ENCODE measurements around the gene PANX2. TPM values are rescaled to one million over a fixed set of nuclear protein-coding genes. Genes with fewer than 3 reads are reported as not detected.
A peak's percentile ranks its signal among the peaks of the same experiment; 100 is the strongest.
"Not testable (repeated sequence)": the region's sequence is repeated elsewhere in the genome, so short reads cannot be mapped to it uniquely, and the experiment has no call there.

PANX2 gene
- total RNA-seq, 8 experiments from 2014 or later, result 0.97 to 4.7 (median 1.9) TPM

GRCh38 chr22:50168490-50169180 lies 1.9 kb upstream of the PANX2 start:
- H3K27ac ChIP-seq; in situ Hi-C loops (cut with MboI; ENCODE audit: low pct_unique_long_range_greater_than_20kb in 2 of 9, low sequenced_read_pairs in 9 of 9, unreplicated experiment in 9 of 9); H3K4me1 ChIP-seq (replicated peaks in 1 of 2); ATAC-seq (replicated peaks in 6 of 8): not testable (repeated sequence)
- H3K4me3 ChIP-seq, result peak overlapping the region in 1 of 5 donors; percentile 76
- 72 to 100% (median 100%) methylated on average over 1 to 3 of the region's 5 CpGs; no CpG with 5 or more reads in 2 of the 10 experiments for WGBS, 10 experiments

DNA sequence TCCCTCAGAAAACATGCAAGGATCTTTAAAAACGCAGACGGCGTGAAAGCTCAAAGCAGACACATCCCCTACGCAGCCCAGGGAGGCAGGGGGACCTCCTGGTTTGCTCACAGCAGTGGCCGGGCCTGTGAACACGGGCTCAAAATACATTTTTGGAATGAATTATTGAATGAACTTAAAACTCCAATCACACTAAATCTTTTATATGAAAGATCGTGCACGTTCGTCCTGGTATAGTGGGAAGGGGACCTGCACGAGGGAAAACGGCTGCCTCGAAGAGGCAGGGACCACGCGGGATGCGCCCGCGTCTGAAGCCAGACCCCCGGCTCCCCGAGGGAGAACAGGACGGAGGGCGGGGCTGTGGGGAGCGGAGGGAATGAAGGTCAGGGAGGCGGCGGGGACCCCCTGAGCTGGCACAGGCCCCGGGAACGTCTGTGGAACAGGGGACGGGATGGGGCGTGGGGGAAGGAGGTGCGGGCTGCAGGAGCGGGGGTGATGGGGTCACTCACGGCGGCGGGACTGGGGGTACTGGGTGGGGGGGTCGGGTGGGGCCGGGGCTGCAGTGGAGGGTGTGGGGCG lies 1.3 kb upstream of the PANX2 start:
- 0 to 80% (median 16%) methylated on average over 1 to 5 of the region's 36 CpGs; no CpG with 5 or more reads in 4 of the 10 experiments for WGBS, 10 experiments
- H3K4me3 ChIP-seq, result peak overlapping the region; percentile 43 to 81 (median 55)
- in situ Hi-C loops (cut with MboI; ENCODE audit: low pct_unique_long_range_greater_than_20kb in 2 of 9, low sequenced_read_pairs in 9 of 9, unreplicated experiment in 9 of 9), result no loop called here
- no peak overlapping the region for H3K27ac ChIP-seq
- ATAC-seq (replicated peaks in 6 of 8), result peak in 6 of 8 experiments; percentile 5 to 33 (median 22)
- peaks cover 4 to 6% of the 10 kb centered on the region in 2 donors for H3K4me1 ChIP-seq (replicated peaks in 1 of 2)

- Histone ChIP-seq H3K4me1 (replicated peaks in 1 of 2) (peaks cover 4 to 6% of the 10 kb centered on the region in 2 donors), H3K27ac (peak overlapping the region in 1 of 2 donors; percentile 75), H3K4me3 (peak overlapping the region; percentile 43 to 81 (median 55))
- no CpG with 5 or more reads among the region's 70 CpGs for WGBS, 10 experiments
- peak; percentile 40 to 75 (median 68) for ATAC-seq (replicated peaks in 6 of 8)
- in situ Hi-C loops (cut with MboI; ENCODE audit: low pct_unique_long_range_greater_than_20kb in 2 of 9, low sequenced_read_pairs in 9 of 9, unreplicated experiment in 9 of 9), result no loop called here
These were observed 673 bp upstream of the PANX2 start for GRCh38 chr22:50169774-50170341.

- in situ Hi-C loops (cut with MboI; ENCODE audit: low pct_unique_long_range_greater_than_20kb in 2 of 9, low sequenced_read_pairs in 9 of 9, unreplicated experiment in 9 of 9), result no loop called here
- no peak overlapping the region for H3K27ac ChIP-seq
- WGBS, 10 experiments, result 93 to 100% methylated on average over 2 to 8 of the region's 15 CpGs; no CpG with 5 or more reads in 8 of the 10 experiments
- H3K4me1 ChIP-seq (replicated peaks in 1 of 2), result peaks cover 4 to 9% of the 10 kb centered on the region in 2 donors
- peak overlapping the region; percentile 43 to 81 (median 55) for H3K4me3 ChIP-seq
- ATAC-seq (replicated peaks in 6 of 8), result peak in 7 of 8 experiments; percentile 11 to 35 (median 21)
These were observed 911 bp downstream of the PANX2 start for GRCh38 chr22:50171319-50171964.

DNA sequence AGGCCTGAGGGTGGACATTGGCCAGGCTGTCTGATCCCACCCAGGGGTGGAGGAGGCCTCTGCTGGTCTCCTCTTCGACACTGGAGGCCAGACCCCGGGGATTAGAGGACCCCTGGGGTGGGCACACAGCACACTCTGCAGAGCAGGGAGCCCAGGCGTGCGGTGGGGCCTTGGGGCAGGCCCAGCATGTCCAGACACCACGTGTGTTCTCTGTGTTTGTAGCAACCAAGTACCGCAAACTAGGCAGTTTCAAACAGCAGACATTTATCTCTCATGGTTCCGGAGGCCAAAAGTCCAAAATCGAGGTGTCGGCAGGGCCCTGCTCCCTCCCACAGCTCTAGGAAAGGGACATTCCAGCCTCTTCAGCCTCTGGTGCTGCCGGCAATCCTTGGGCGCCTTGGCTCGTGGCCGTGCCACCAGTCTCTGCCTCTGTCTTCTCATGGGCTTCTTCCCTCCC lies 1.5 kb downstream of the PANX2 start:
- in situ Hi-C loops (cut with MboI; ENCODE audit: low pct_unique_long_range_greater_than_20kb in 2 of 9, low sequenced_read_pairs in 9 of 9, unreplicated experiment in 9 of 9), result no loop called here
- Histone ChIP-seq H3K4me1 (replicated peaks in 1 of 2) (peaks cover 4 to 9% of the 10 kb centered on the region in 2 donors), H3K27ac (no peak overlapping the region), H3K4me3 (peak overlapping the region in 1 of 5 donors; percentile 76)
- WGBS, 10 experiments, result 48 to 100% (median 81%) methylated on average over 1 to 5 of the region's 13 CpGs; no CpG with 5 or more reads in 3 of the 10 experiments
- peak in 1 of 8 experiments; percentile 15 for ATAC-seq (replicated peaks in 6 of 8)

- WGBS, 10 experiments, result 35 to 100% (median 74%) methylated on average over 2 to 11 of the region's 26 CpGs; no CpG with 5 or more reads in 2 of the 10 experiments
- in situ Hi-C loops (cut with MboI; ENCODE audit: low pct_unique_long_range_greater_than_20kb in 2 of 9, low sequenced_read_pairs in 9 of 9, unreplicated experiment in 9 of 9), result no loop called here
- Histone ChIP-seq H3K4me1 (replicated peaks in 1 of 2) (peaks cover 4 to 9% of the 10 kb centered on the region in 2 donors), H3K4me3 (no peak overlapping the region), H3K27ac (no peak overlapping the region)
- no peak for ATAC-seq (replicated peaks in 6 of 8)
These were observed 2.9 kb downstream of the PANX2 start for GRCh38 chr22:50173311-50173982.

GRCh38 chr22:50173983-50174355 lies 3.4 kb downstream of the PANX2 start:
- Histone ChIP-seq H3K27ac (no peak overlapping the region), H3K4me3 (no peak overlapping the region)
- no CpG with 5 or more reads among the region's 6 CpGs for WGBS, 10 experiments

GRCh38 chr22:50174382-50175190 lies 4.1 kb downstream of the PANX2 start:
- in situ Hi-C loops (cut with MboI; ENCODE audit: low pct_unique_long_range_greater_than_20kb in 2 of 9, low sequenced_read_pairs in 9 of 9, unreplicated experiment in 9 of 9), result loop anchor here in 2 of 9 experiments (25.0 kb wide), 1 partner anchor 237 kb away; no protein-coding TSS in a partner anchor
- Histone ChIP-seq H3K4me1 (replicated peaks in 1 of 2) (peaks cover 4 to 9% of the 10 kb centered on the region in 2 donors), H3K4me3 (no peak overlapping the region), H3K27ac (no peak overlapping the region)
- 77% methylated on average over 4 of the region's 27 CpGs; no CpG with 5 or more reads in 9 of the 10 experiments for WGBS, 10 experiments
- peak in 1 of 8 experiments; percentile 13 for ATAC-seq (replicated peaks in 6 of 8)

More at GRCh38 chr22:50173983-50174355, 3.4 kb downstream of the PANX2 start:
- ATAC-seq (replicated peaks in 6 of 8), result no peak
- peaks cover 4 to 9% of the 10 kb centered on the region in 2 donors for H3K4me1 ChIP-seq (replicated peaks in 1 of 2)
- in situ Hi-C loops (cut with MboI; ENCODE audit: low pct_unique_long_range_greater_than_20kb in 2 of 9, low sequenced_read_pairs in 9 of 9, unreplicated experiment in 9 of 9), result no loop called here

DNA sequence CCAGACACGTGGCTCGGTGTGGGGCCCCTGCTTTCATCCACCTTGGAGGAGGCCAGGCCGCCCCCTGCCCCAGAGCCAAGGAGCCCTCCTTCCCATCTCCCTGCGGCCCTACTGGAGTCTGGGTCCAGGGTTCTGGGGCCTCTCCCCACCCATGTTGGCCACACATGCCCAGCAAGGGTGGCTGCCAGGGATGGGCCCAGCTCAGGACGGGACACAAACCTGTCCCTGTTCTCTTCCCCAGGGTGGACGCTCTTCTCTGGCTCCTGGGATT lies 4.6 kb downstream of the PANX2 start:
- in situ Hi-C loops (cut with MboI; ENCODE audit: low pct_unique_long_range_greater_than_20kb in 2 of 9, low sequenced_read_pairs in 9 of 9, unreplicated experiment in 9 of 9), result loop anchor here in 2 of 9 experiments (25.0 kb wide), 1 partner anchor 238 kb away; no protein-coding TSS in a partner anchor

GRCh38 chr22:50175921-50176849 lies 5.7 kb downstream of the PANX2 start:
- WGBS, 10 experiments, result 0 to 80% (median 67%) methylated on average over 1 to 6 of the region's 27 CpGs; no CpG with 5 or more reads in 2 of the 10 experiments
- Histone ChIP-seq H3K4me3 (no peak overlapping the region), H3K27ac (no peak overlapping the region), H3K4me1 (replicated peaks in 1 of 2) (peaks cover 2 to 9% of the 10 kb centered on the region in 2 donors)
- peak in 4 of 8 experiments; percentile 2 to 27 (median 14) for ATAC-seq (replicated peaks in 6 of 8)
- in situ Hi-C loops (cut with MboI; ENCODE audit: low pct_unique_long_range_greater_than_20kb in 2 of 9, low sequenced_read_pairs in 9 of 9, unreplicated experiment in 9 of 9), result loop anchor here in 2 of 9 experiments (25.0 kb wide), 1 partner anchor 239 kb away; no protein-coding TSS in a partner anchor

More for the DNA sequence above, 4.6 kb downstream of the PANX2 start:
- Histone ChIP-seq H3K4me1 (replicated peaks in 1 of 2) (peaks cover 4 to 9% of the 10 kb centered on the region in 2 donors), H3K4me3 (no peak overlapping the region), H3K27ac (no peak overlapping the region)
- 40 to 100% (median 83%) methylated on average over 1 to 2 of the region's 6 CpGs; no CpG with 5 or more reads in 6 of the 10 experiments for WGBS, 10 experiments
- no peak for ATAC-seq (replicated peaks in 6 of 8)

All from motor neuron (in vitro differentiated cells).